Adrenal gland (tissue), 5 donors: Measurements from ENCODE around the gene ZNF674.

Experiments used
- POLR2A ChIP-seq, 2 donors: fragments of 450-650 bp; IDR thresholded peaks; one replicate each; pipeline ENCODE4 v1.6.1; 2017; ENCODE audit warnings: antibody characterized with exemption in 2 of 2, mild to moderate bottlenecking in 2 of 2, moderate library complexity in 1 of 2
- TF ChIP-seq, protein P1 (sequence below), 6 experiments: fragments of 450-650 bp in 4 of 6; fragments of 200-600 bp in 2 of 6; sonication (generic) in 1 of 6; IDR thresholded peaks; 1 replicate in 5 of 6; 2 replicates in 1 of 6; pipeline versions ENCODE4 v1.5.1 to v1.8.0; 2016 to 2021; ENCODE audit warnings: antibody characterized with exemption in 6 of 6, mild to moderate bottlenecking in 2 of 6, moderate library complexity in 1 of 6
- donor health status: DM: no; HTN: no; CAD: no.

DNA sequence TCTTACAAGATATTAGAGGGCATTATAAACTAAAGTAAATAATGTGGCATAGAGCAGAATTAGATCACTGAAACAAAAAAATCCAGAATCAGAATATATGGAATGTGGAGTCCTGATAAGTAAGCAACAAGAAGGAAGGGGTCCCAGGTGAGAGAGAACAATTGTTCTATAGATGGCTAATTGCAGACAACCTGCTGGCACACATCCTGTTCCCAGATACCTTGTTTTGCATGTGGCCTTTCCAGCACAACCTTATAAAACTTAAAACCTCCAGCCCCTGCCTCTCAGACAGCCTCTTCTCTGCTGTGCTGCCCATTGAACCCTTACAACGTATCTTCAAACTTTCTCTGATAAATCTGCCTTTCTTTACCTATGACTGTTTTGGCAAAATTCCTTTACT, 4.7 kb upstream of the ZNF674 start:
- TF ChIP-seq, protein P1, sequence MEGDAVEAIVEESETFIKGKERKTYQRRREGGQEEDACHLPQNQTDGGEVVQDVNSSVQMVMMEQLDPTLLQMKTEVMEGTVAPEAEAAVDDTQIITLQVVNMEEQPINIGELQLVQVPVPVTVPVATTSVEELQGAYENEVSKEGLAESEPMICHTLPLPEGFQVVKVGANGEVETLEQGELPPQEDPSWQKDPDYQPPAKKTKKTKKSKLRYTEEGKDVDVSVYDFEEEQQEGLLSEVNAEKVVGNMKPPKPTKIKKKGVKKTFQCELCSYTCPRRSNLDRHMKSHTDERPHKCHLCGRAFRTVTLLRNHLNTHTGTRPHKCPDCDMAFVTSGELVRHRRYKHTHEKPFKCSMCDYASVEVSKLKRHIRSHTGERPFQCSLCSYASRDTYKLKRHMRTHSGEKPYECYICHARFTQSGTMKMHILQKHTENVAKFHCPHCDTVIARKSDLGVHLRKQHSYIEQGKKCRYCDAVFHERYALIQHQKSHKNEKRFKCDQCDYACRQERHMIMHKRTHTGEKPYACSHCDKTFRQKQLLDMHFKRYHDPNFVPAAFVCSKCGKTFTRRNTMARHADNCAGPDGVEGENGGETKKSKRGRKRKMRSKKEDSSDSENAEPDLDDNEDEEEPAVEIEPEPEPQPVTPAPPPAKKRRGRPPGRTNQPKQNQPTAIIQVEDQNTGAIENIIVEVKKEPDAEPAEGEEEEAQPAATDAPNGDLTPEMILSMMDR (IDR thresholded peaks at IDR 0.05): no peak
- no peak for TF ChIP-seq POLR2A (IDR thresholded peaks at IDR 0.05)
